ENCODE measurements around the gene TESMIN. TPM values are rescaled to one million over a fixed set of nuclear protein-coding genes. Genes with fewer than 3 reads are reported as not detected.

The TESMIN gene
- total RNA-seq, 4 donors from 2014 or later = 0.16 to 0.17 TPM; not detected in 2

DNA sequence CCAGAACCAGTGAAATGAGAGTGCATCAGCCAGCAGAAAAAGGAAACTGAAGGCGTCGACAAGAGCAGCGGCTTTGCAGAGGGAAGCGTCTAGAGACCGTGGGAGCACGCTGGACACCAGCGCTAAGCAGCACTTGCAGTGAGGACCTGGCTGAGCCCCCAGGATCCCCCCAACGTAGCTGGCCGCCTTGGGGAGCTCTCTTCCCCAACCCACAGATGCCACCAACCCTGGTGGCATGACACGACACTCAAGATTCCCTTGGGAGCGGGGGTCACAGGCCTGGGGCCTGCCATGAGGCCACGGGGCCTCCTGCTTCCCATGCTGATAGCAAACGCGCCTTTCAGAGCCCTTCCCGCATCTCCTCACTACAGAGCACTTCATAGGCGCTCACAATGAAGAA, 13.4 kb upstream of the TESMIN start:
- Histone ChIP-seq H3K4me3 (no peak overlapping the region), H3K27me3 (no peaks in the 10 kb centered on the region), H3K27ac (no peak overlapping the region), H3K9me3 (no peaks in the 10 kb centered on the region), H3K4me1 (no peaks in the 10 kb centered on the region), H3K36me3 (peaks cover 0 to 75% of the 10 kb centered on the region in 2 donors)
- intact Hi-C loops (cut with DNase I; ENCODE audit: low total_unique reads) = no loop called here
- ATAC-seq = no peak
- no peak for TF ChIP-seq POLR2A (IDR thresholded peaks at IDR 0.05)
- TF ChIP-seq, protein P1, sequence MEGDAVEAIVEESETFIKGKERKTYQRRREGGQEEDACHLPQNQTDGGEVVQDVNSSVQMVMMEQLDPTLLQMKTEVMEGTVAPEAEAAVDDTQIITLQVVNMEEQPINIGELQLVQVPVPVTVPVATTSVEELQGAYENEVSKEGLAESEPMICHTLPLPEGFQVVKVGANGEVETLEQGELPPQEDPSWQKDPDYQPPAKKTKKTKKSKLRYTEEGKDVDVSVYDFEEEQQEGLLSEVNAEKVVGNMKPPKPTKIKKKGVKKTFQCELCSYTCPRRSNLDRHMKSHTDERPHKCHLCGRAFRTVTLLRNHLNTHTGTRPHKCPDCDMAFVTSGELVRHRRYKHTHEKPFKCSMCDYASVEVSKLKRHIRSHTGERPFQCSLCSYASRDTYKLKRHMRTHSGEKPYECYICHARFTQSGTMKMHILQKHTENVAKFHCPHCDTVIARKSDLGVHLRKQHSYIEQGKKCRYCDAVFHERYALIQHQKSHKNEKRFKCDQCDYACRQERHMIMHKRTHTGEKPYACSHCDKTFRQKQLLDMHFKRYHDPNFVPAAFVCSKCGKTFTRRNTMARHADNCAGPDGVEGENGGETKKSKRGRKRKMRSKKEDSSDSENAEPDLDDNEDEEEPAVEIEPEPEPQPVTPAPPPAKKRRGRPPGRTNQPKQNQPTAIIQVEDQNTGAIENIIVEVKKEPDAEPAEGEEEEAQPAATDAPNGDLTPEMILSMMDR (IDR thresholded peaks at IDR 0.05 in 4 of 5, conservative IDR thresholded peaks at IDR 0.05 in 1 of 5) = no peak
- no peak for DNase-seq
- in situ Hi-C loops (cut with MboI; ENCODE audit: low sequenced_read_pairs in 4 of 4) = loop anchor here in 1 of 4 donors (25.0 kb wide), 1 partner anchor 98 kb away; no protein-coding TSS in a partner anchor

- in situ Hi-C loops (cut with MboI; ENCODE audit: low sequenced_read_pairs in 4 of 4) = loop anchor here in 1 of 4 donors (25.0 kb wide), 1 partner anchor 98 kb away; no protein-coding TSS in a partner anchor
- Histone ChIP-seq H3K27ac (no peak overlapping the region), H3K4me3 (no peak overlapping the region), H3K9me3 (no peaks in the 10 kb centered on the region), H3K27me3 (no peaks in the 10 kb centered on the region), H3K36me3 (peaks cover 0 to 77% of the 10 kb centered on the region in 2 donors), H3K4me1 (no peaks in the 10 kb centered on the region)
- no peak for TF ChIP-seq POLR2A (IDR thresholded peaks at IDR 0.05)
- TF ChIP-seq, protein P1 (IDR thresholded peaks at IDR 0.05 in 4 of 5, conservative IDR thresholded peaks at IDR 0.05 in 1 of 5) = no peak
- ATAC-seq (no peak), DNase-seq (no peak)
- intact Hi-C loops (cut with DNase I; ENCODE audit: low total_unique reads) = no loop called here
Measured at GRCh38 chr11:68763926-68764657, 12.8 kb upstream of the TESMIN start.

GRCh38 chr11:68763181-68763721, 11.9 kb upstream of the TESMIN start:
- Histone ChIP-seq H3K9me3 (no peaks in the 10 kb centered on the region), H3K36me3 (peaks cover 0 to 77% of the 10 kb centered on the region in 2 donors), H3K4me3 (no peak overlapping the region), H3K27ac (no peak overlapping the region), H3K27me3 (no peaks in the 10 kb centered on the region), H3K4me1 (no peaks in the 10 kb centered on the region)
- in situ Hi-C loops (cut with MboI; ENCODE audit: low sequenced_read_pairs in 4 of 4) = loop anchor here in 1 of 4 donors (25.0 kb wide), 1 partner anchor 99 kb away; no protein-coding TSS in a partner anchor
- DNase-seq (no peak), ATAC-seq (no peak)
- TF ChIP-seq, protein P1 (IDR thresholded peaks at IDR 0.05 in 4 of 5, conservative IDR thresholded peaks at IDR 0.05 in 1 of 5) = no peak
- no peak for TF ChIP-seq POLR2A (IDR thresholded peaks at IDR 0.05)
- intact Hi-C loops (cut with DNase I; ENCODE audit: low total_unique reads) = no loop called here

DNA sequence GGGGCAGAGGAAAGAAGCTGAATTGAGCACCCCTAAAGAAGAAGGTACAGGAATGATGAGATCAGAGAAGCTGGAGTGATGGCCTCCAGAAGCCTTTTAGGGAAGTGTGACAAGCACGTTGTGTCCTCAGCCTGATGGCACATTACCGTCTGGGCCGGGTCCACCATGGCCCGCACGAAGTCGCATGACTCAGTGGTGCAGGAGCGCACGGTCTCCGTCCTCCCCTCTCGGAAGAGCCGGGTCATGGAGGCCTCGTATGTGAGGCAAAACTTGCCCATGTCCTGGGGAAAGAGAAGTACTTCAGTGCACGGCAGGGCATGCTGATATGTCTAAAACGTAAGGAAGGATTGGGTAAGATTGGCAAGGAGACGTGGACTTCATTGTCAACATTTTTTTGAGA, 11.2 kb upstream of the TESMIN start:
- ATAC-seq (no peak), DNase-seq (no peak)
- Histone ChIP-seq H3K36me3 (peaks cover 0 to 81% of the 10 kb centered on the region in 2 donors), H3K4me3 (no peak overlapping the region), H3K27ac (no peak overlapping the region), H3K9me3 (no peaks in the 10 kb centered on the region), H3K4me1 (no peaks in the 10 kb centered on the region), H3K27me3 (no peaks in the 10 kb centered on the region)
- in situ Hi-C loops (cut with MboI; ENCODE audit: low sequenced_read_pairs in 4 of 4) (loop anchor here in 1 of 4 donors (25.0 kb wide), 1 partner anchor 100 kb away; no protein-coding TSS in a partner anchor), intact Hi-C loops (cut with DNase I; ENCODE audit: low total_unique reads) (no loop called here)
- TF ChIP-seq, protein P1 (IDR thresholded peaks at IDR 0.05 in 4 of 5, conservative IDR thresholded peaks at IDR 0.05 in 1 of 5) = no peak
- TF ChIP-seq POLR2A (IDR thresholded peaks at IDR 0.05) = no peak
